RCC 7860 (cell line): Measurements from ENCODE around the gene DVL1.
"Not testable (repeated sequence)": the region's sequence is repeated elsewhere in the genome, so short reads cannot be mapped to it uniquely, and the experiment has no call there.

Experiments used
- DNase-seq: peaks from one replicate; pipeline ENCODE4 v3.0.0-alpha.2; 2015; ENCODE audit warnings: low spot score
- FAIRE-seq: peaks from 2 replicates; lab custom pipeline; 2012; peaks lifted over from hg19 to GRCh38; lab: Jason Lieb, UNC

DVL1 gene

GRCh38 chr1:1328254-1328653 lies 21.0 kb downstream of the DVL1 start:
- no peak for FAIRE-seq
- DNase-seq = no peak

GRCh38 chr1:1327291-1327690 lies 21.9 kb downstream of the DVL1 start:
- FAIRE-seq (no peak), DNase-seq (no peak)

DNA sequence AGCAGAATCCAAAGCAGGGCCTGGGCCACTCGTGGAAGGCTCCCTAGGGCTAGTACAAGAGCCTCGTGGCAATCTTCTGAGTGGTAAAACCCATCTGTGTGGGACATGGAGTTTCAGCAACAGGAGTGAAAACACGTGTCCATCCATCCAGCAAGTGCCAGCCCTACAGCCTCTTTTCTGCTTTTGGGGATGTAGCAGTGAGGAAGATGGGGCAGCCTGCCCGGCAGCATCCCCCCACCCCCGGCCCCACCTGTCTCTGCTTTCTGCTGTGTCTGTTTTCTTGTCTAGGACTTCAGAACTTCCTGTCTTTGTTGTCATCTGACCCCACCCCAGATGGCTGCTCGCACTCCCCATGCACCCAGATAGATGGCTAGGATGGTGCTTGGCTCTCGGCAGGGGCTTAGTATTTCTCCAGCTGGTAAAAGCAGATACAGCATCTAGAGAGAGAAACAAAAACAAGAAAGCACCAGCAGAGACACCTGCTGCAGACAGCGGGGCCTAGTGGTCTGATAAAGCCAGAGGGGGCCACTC lies 23.1 kb downstream of the DVL1 start:
- no peak for FAIRE-seq
- DNase-seq = no peak

DNA sequence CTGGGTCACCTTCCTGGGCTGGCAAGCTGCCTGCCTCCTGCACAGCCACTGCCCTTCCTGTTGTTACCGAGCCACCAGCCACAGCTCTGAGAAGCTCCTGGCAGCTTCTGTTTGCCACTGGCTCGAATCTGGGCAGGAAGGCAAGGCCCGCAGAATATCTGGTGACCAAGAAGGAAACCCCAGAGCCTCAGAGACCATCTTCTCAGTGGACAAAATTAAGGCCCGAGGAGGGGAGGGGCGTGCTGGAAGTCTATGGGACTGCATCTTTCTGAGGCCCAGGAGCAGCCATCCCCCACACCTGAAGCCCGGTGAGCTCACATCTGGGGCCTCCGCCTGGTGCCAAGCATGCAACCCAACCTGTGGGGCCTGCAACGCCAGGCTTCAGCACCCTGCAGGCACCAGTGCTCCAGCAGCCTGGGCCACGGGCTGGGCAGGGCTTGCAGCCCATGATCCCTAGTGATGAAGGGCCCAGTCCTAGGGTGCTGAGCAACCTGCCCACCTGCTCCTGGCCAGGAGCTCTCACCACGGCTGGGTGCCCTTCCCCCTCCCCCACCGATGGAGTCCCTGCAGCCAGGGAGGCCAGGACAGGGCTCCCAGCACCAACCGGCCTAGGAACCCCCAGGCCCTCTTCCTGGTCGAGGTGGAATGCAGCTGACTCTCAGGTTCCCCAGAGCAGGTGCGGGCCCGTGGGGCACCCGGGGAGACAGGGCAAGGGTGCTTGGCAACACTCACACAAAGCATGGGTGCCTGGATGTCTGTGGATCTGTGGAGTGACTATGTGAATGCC lies 23.7 kb downstream of the DVL1 start:
- no peak for DNase-seq
- no peak for FAIRE-seq

- DNase-seq (peak; percentile 83), FAIRE-seq (no peak)
These were observed 24.5 kb downstream of the DVL1 start, which contains the start of the genes CPTP and INTS11 for GRCh38 chr1:1324524-1325287. CPTP (plus strand) TSS chr1:1324802; CDS start chr1:1326911, 2,109 bp downstream. INTS11 (minus strand) TSS chr1:1324660; CDS start chr1:1324608, 52 bp downstream.

DNA sequence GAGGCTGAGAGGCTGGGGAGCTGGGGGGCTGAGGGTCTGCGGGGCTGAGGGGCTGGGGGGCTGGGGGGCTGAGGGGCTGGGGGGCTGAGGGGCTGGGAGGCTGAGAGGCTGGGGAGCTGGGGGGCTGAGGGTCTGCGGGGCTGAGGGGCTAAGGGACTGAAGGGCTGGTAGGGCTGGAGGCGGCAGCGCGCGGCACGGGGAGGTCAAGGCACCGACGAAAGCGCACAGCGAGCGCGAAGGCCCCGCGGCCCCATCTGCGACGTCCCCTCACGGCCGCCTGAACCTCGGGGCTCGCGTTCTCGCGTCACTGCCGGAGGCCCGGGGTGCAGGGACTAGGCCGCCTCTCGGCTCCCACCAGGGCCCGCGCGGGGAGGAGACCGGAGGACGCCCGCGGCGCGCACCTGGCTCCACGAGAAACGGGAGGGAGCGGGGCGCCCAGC lies 25.1 kb downstream of the DVL1 start:
- FAIRE-seq (no peak), DNase-seq (no peak)

- FAIRE-seq (no peak), DNase-seq (no peak)
These were observed 26.3 kb downstream of the DVL1 start for GRCh38 chr1:1322952-1323351.

- no peak for FAIRE-seq
These were observed 26.8 kb downstream of the DVL1 start for GRCh38 chr1:1322418-1322817.

GRCh38 chr1:1321477-1321876 lies 27.7 kb downstream of the DVL1 start:
- DNase-seq (peak; percentile 34), FAIRE-seq (no peak)

More at GRCh38 chr1:1322418-1322817, 26.8 kb downstream of the DVL1 start:
- no peak for DNase-seq

DNA sequence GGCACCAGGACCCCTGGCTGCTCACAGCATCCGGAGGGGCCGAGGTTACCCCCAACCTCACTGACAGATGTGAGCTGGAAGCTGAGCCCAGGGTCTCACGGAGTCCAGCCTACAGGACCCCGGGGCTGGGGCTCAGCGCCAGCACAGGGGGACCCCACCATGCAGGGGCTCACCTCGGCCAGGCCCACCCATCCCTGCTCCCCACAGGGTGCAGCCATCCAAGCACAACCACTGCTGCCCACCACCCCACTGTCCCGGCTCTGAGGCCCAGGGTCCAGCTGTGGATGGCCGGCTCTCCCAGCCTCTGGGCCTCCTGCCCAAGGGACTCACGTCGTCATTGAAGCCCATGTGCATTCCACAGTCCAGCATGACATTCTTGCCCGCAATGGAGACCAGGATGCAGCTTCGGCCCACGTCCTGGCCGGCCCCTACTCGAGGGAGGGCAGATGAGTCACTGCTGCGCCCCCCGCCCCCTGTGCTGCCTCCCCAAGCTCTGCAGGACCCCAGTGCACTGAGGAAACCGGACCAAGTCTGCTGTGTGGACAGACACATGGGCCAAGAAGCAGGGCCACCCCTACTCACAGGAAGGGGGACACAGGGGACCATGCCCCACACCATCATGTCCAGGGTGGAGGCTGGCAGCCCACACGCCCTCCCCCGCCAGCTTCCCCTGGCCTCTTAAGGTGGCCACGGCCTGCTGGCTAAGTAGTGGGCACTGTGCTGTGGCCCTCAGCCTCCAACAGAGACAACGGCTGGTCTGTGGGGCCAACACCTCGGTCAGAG lies 28.4 kb downstream of the DVL1 start:
- no peak for FAIRE-seq
- DNase-seq = no peak

GRCh38 chr1:1319646-1319941 lies 29.6 kb downstream of the DVL1 start:
- FAIRE-seq (no peak), DNase-seq (no peak)

GRCh38 chr1:1318777-1319645 lies 30.2 kb downstream of the DVL1 start:
- FAIRE-seq (no peak), DNase-seq (no peak)

- peak; percentile 93 for FAIRE-seq
These were observed 31.0 kb downstream of the DVL1 start for GRCh38 chr1:1318131-1318652.

DNA sequence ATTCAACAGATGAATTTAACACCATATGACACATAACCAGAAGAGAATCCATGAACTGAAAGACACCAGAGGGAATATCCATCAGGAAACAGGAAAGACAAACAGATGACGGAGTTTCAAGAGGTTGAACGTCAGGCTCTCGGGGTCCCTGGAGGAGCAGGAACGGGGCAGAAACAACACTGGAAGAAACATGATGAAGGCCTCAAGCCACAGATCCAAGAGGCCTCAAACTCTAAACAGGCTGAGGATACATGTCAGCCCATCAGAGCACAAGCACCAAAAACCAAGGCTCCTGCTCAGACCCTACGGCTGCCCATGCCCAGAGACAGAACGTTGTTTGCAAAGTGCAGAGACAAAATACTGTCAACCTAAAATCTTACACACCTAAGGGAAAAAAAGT lies 31.8 kb downstream of the DVL1 start:
- no peak for DNase-seq
- FAIRE-seq = no peak

More at GRCh38 chr1:1318131-1318652, 31.0 kb downstream of the DVL1 start:
- DNase-seq = peak; percentile 87

DNA sequence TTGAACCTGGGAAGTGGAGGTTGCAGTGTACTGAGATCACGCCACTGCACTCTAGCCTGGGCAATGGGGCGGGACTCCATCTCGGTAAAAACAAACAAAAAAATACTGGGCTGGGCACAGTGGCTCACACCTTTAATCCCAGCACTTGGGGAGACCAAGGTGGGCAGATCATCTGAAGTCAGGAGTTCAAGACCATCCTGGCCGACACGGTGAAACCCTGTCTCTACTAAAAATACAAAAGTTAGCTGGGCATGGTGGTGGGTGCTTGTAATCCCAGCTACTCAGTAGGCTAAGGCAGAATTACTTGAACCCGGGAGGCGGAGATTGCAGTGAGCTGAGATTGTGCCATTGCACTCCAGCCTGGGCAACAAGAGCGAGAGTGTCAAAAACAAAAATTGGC lies 33.0 kb downstream of the DVL1 start:
- DNase-seq, FAIRE-seq: not testable (repeated sequence)

GRCh38 chr1:1315435-1315954 lies 33.7 kb downstream of the DVL1 start:
- DNase-seq (no peak), FAIRE-seq (no peak)

- FAIRE-seq = no peak
- DNase-seq = no peak
These were observed 34.4 kb downstream of the DVL1 start for GRCh38 chr1:1314678-1315335.

DNA sequence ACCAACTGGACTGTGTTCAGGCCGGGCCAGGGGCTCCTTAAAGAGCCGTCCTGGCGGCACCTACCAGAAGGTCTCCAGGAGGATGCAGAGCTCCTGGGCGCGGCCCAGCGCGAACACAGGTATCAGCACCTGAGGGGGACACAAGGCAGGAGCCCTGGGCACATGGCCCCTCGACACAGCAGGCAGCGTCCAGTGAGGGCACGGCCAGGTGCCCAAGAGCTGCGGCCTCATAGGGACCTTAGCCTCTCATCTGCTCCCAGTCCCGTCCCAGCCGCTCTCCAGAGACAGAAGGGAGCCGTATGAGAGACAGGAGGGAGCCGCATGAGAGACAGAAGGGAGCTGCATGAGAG lies 35.0 kb downstream of the DVL1 start:
- FAIRE-seq = no peak

More for the DNA sequence above, 35.0 kb downstream of the DVL1 start:
- no peak for DNase-seq
